ENCODE results near the gene MARCO.

GRCh38 chr2:118983915-118984314 lies 41.9 kb downstream of the MARCO start:
- TF ChIP-seq CTCF (IDR thresholded peaks at IDR 0.05; ENCODE audit: extremely low read depth in 1 of 2, insufficient read depth in 1 of 2, low read depth in 1 of 2, low read length in 2 of 2) (no peak), MYC (IDR thresholded peaks at IDR 0.05; ENCODE audit: low read depth, low read length) (no peak), MAX (IDR thresholded peaks at IDR 0.05; ENCODE audit: insufficient read depth, insufficient read length) (no peak), POLR2A (IDR thresholded peaks at IDR 0.05; ENCODE audit: low read depth, low read length) (no peak), POLR2AphosphoS5 (IDR thresholded peaks at IDR 0.05; ENCODE audit: insufficient read depth, low read depth, low read length) (no peak), EZH2 (IDR thresholded peaks at IDR 0.05; ENCODE audit: borderline replicate concordance, low read depth, low read length, severe bottlenecking) (no peak), FOS (IDR thresholded peaks at IDR 0.05; ENCODE audit: borderline replicate concordance, insufficient read depth, low read length) (no peak), GATA2 (IDR thresholded peaks at IDR 0.05; ENCODE audit: insufficient read depth, insufficient read length, low read depth, low read length) (no peak)
